Cardiac ventricle fibroblast (primary cell): ENCODE results near the gene NKAIN4. TPM values are rescaled to one million over a fixed set of nuclear protein-coding genes. Genes with fewer than 3 reads are reported as not detected.

Experiments used
- total RNA-seq: library from RNA; depleted of rRNA; stranded (reverse); fragments of >200 nt; gene quantifications from 2 replicates; pipeline ENCODE4 v1.2.3, GENCODE V29; 2015

Gene NKAIN4
- total RNA-seq, result not detected in 2 replicates

GRCh38 chr20:63254232-63254605, at the start of gene NKAIN4:
NKAIN4 (minus strand) TSS chr20:63254463; CDS start chr20:63254450, 13 bp downstream.

GRCh38 chr20:63292904-63293303, 38.6 kb upstream of the NKAIN4 start, which contains the start of gene COL20A1:
COL20A1 (plus strand) TSS chr20:63293186; CDS start chr20:63295108, 1,922 bp downstream.

GRCh38 chr20:63272105-63273058, 18.1 kb upstream of the NKAIN4 start, which contains the start of gene ARFGAP1:
ARFGAP1 (plus strand) TSS chr20:63272813; CDS start chr20:63275581, 2,768 bp downstream.

GRCh38 chr20:63235399-63235983, 18.8 kb downstream of the NKAIN4 start, which contains the start of gene BIRC7:
BIRC7 (plus strand) TSS chr20:63235905; CDS start chr20:63236097, 192 bp downstream.

GRCh38 chr20:63216041-63216848, 38.0 kb downstream of the NKAIN4 start, which contains the start of gene YTHDF1:
YTHDF1 (minus strand) TSS chr20:63216131; CDS start chr20:63215892, 239 bp downstream.

Other genes starting within 250 kb of the NKAIN4 start
- not detected in 2 replicates for gene BHLHE23, start 247.5 kb downstream of the NKAIN4 start, total RNA-seq
- gene YTHDF1, start 38.3 kb downstream of the NKAIN4 start, total RNA-seq, result 20.0 and 24.5 TPM in 2 replicates
- gene BIRC7, start 18.6 kb downstream of the NKAIN4 start, total RNA-seq, result not detected in 2 replicates
- 53.1 and 55.0 TPM in 2 replicates for gene ARFGAP1, start 18.4 kb upstream of the NKAIN4 start, total RNA-seq
- not detected in 2 replicates for gene COL20A1, start 38.7 kb upstream of the NKAIN4 start, total RNA-seq
- gene CHRNA4, start 106.9 kb upstream of the NKAIN4 start, total RNA-seq, result 0.05 TPM in 1 of 2 replicates, not detected in the other
- not detected in 2 replicates for gene KCNQ2, start 218.2 kb upstream of the NKAIN4 start, total RNA-seq
- gene EEF1A2, start 244.6 kb upstream of the NKAIN4 start, total RNA-seq, result not detected in 2 replicates